H1 (cell line): ENCODE data around the gene RGS9. TPM values are rescaled to one million over a fixed set of nuclear protein-coding genes. Genes with fewer than 3 reads are reported as not detected.

Experiments
- CTCF ChIA-PET: fragments of 300-600 bp; sonication (Branson Sonifier 250); formaldehyde crosslinking; loops from one replicate; lab custom pipeline; 2021; ENCODE audit not compliant: partially characterized antibody; lab: Charles Lee
- POLR2A ChIA-PET: fragments of 300-600 bp; sonication (Branson Sonifier 250); formaldehyde crosslinking; loops from one replicate; lab custom pipeline; 2021; ENCODE audit warnings: inconsistent platforms; ENCODE audit not compliant: partially characterized antibody; lab: Charles Lee
- DNase-seq, 2 experiments: peaks; one replicate each; pipeline versions ENCODE4 v3.0.0 to v3.0.0-alpha.2; 2010 to 2022; ENCODE audit warnings: low spot score in 2 of 2, low read depth in 1 of 2, mixed read lengths in 1 of 2
- FAIRE-seq: peaks from 2 replicates; lab custom pipeline; 2011; peaks lifted over from hg19 to GRCh38; lab: Jason Lieb, UNC
- H2AFZ ChIP-seq: 2 replicates; pipeline ENCODE4 v1.8.1; 2012; ENCODE audit warnings: low read length, inconsistent platforms
- H2AK5ac ChIP-seq: 2 replicates; pipeline ENCODE4 v1.6.1; 2013; ENCODE audit warnings: low read depth, low read length
- H2BK120ac ChIP-seq: replicated peaks from 2 replicates; pipeline ENCODE3; 2013; ENCODE audit warnings: low read depth, low read length, inconsistent platforms
- H2BK12ac ChIP-seq: 2 replicates; pipeline ENCODE4 v1.6.1; 2013; ENCODE audit warnings: low read depth, low read length
- H2BK15ac ChIP-seq: 2 replicates; pipeline ENCODE4 v1.6.1; 2013; ENCODE audit warnings: low read length
- H2BK20ac ChIP-seq: 2 replicates; pipeline ENCODE4 v1.6.1; 2013; ENCODE audit warnings: low read length
- H2BK5ac ChIP-seq: 2 replicates; pipeline ENCODE4 v1.6.1; 2013; ENCODE audit warnings: low read depth, low read length
- H3K14ac ChIP-seq: 2 replicates; pipeline ENCODE4 v1.6.1; 2013; ENCODE audit warnings: inconsistent platforms; ENCODE audit not compliant: insufficient read length
- H3K18ac ChIP-seq: 2 replicates; pipeline ENCODE4 v1.6.1; 2013; ENCODE audit warnings: low read length; ENCODE audit errors: extremely low read depth
- H3K23ac ChIP-seq: 2 replicates; pipeline ENCODE4 v1.6.1; 2013; ENCODE audit warnings: inconsistent platforms; ENCODE audit not compliant: insufficient read length
- H3K23me2 ChIP-seq: 2 replicates; pipeline ENCODE4 v1.6.1; 2013; ENCODE audit warnings: low read depth, low read length
- H3K27ac ChIP-seq: 2 replicates; pipeline ENCODE4 v1.6.1; 2011; ENCODE audit warnings: low read depth, low read length, inconsistent platforms
- H3K27me3 ChIP-seq, 4 experiments: replicated peaks in 1 of 4; 1 replicate in 1 of 4; 2 replicates in 3 of 4; pipeline versions ENCODE4 v1.6.1 to v1.8.1; 2011 to 2013; ENCODE audit warnings: low read length in 3 of 4, mild to moderate bottlenecking in 3 of 4, inconsistent platforms in 2 of 4, mixed read lengths in 2 of 4, moderate library complexity in 1 of 4; ENCODE audit not compliant: control insufficient read depth in 3 of 4, insufficient read depth in 3 of 4; ENCODE audit errors: extremely low read depth in 1 of 4
- H3K36me3 ChIP-seq, 4 experiments: 2 replicates each; pipeline versions ENCODE4 v1.6.1 to v1.8.1; 2011 to 2013; ENCODE audit warnings: mild to moderate bottlenecking in 4 of 4, low read length in 3 of 4, moderate library complexity in 2 of 4, control low read depth in 1 of 4, inconsistent platforms in 1 of 4; ENCODE audit not compliant: insufficient read depth in 4 of 4, control insufficient read depth in 2 of 4
- H3K4ac ChIP-seq: replicated peaks from 2 replicates; pipeline ENCODE3; 2013; ENCODE audit warnings: low read length, low read depth, mixed read lengths, inconsistent platforms; ENCODE audit not compliant: insufficient read length
- H3K4me1 ChIP-seq, 4 experiments: replicated peaks in 1 of 4; 1 replicate in 1 of 4; 2 replicates in 3 of 4; pipeline versions ENCODE4 v1.6.1 to v1.8.1; 2011 to 2013; ENCODE audit warnings: low read length in 3 of 4, inconsistent platforms in 2 of 4, mixed read lengths in 1 of 4; ENCODE audit not compliant: insufficient read depth in 4 of 4, control insufficient read depth in 3 of 4
- H3K4me2 ChIP-seq, 2 experiments: 2 replicates each; pipeline versions ENCODE4 v1.6.1 to v1.8.1; 2011 to 2013; ENCODE audit warnings: low read depth in 2 of 2, low read length in 2 of 2, control low read depth in 1 of 2, inconsistent platforms in 1 of 2, mild to moderate bottlenecking in 1 of 2; ENCODE audit not compliant: insufficient read depth in 1 of 2
- H3K4me3 ChIP-seq, 4 experiments: fragments of 200-600, 300-600 bp in 1 of 4; sonication (generic), shearing (Covaris generic), sonication (Bioruptor Twin) in 1 of 4; 2 replicates each; pipeline versions ENCODE4 v1.5.1 to v1.8.1; 2011 to 2016; ENCODE audit warnings: low read length in 4 of 4, low read depth in 3 of 4, control low read depth in 2 of 4, inconsistent platforms in 2 of 4, mild to moderate bottlenecking in 2 of 4, mixed read lengths in 1 of 4, moderate library complexity in 1 of 4; ENCODE audit not compliant: insufficient read depth in 2 of 4; ENCODE audit errors: extremely low read depth in 1 of 4
- H3K56ac ChIP-seq: replicated peaks from 2 replicates; pipeline ENCODE3; 2013; ENCODE audit warnings: low read depth, mild to moderate bottlenecking, mixed read lengths, low read length, inconsistent platforms; ENCODE audit not compliant: insufficient read length
- H3K79me1 ChIP-seq: 2 replicates; pipeline ENCODE4 v1.6.1; 2013; ENCODE audit warnings: low read depth, low read length, control low read depth
- H3K79me2 ChIP-seq, 2 experiments: 2 replicates each; pipeline versions ENCODE4 v1.6.1 to v1.8.1; 2012 to 2013; ENCODE audit warnings: low read length in 2 of 2, mild to moderate bottlenecking in 2 of 2, inconsistent platforms in 1 of 2; ENCODE audit not compliant: insufficient read depth in 2 of 2, control insufficient read depth in 1 of 2
- H3K9ac ChIP-seq, 4 experiments: replicated peaks in 1 of 4; 1 replicate in 1 of 4; 2 replicates in 3 of 4; pipeline versions ENCODE4 v1.6.1 to v1.8.1; 2011 to 2013; ENCODE audit warnings: low read depth in 3 of 4, low read length in 3 of 4, control low read depth in 2 of 4, mild to moderate bottlenecking in 2 of 4, moderate library complexity in 2 of 4, inconsistent platforms in 1 of 4; ENCODE audit errors: extremely low read depth in 1 of 4
- H3K9me3 ChIP-seq, 2 experiments: 2 replicates each; pipeline versions ENCODE4 v1.6.1 to v1.8.1; 2012 to 2013; ENCODE audit warnings: mild to moderate bottlenecking in 2 of 2, moderate library complexity in 2 of 2, control low read depth in 1 of 2, inconsistent platforms in 1 of 2, low read depth in 1 of 2, low read length in 1 of 2, mixed read lengths in 1 of 2; ENCODE audit not compliant: insufficient read depth in 2 of 2
- H4K20me1 ChIP-seq, 2 experiments: replicated peaks in 1 of 2; 2 replicates each; pipeline versions ENCODE3 to v1.8.1; 2011 to 2013; ENCODE audit warnings: inconsistent platforms in 2 of 2, low read length in 2 of 2, mild to moderate bottlenecking in 1 of 2; ENCODE audit not compliant: insufficient read depth in 2 of 2, control insufficient read depth in 1 of 2
- H4K5ac ChIP-seq: 2 replicates; pipeline ENCODE4 v1.6.1; 2013; ENCODE audit warnings: low read length, low read depth, mixed read lengths, inconsistent platforms; ENCODE audit not compliant: insufficient read length
- H4K8ac ChIP-seq: 2 replicates; pipeline ENCODE4 v1.8.0; 2013; ENCODE audit warnings: mild to moderate bottlenecking, moderate library complexity, low read length, inconsistent platforms; ENCODE audit not compliant: insufficient read depth; ENCODE audit errors: extremely low read depth
- H4K91ac ChIP-seq: replicated peaks from 2 replicates; pipeline ENCODE3; 2013; ENCODE audit warnings: low read length, mixed read lengths, inconsistent platforms; ENCODE audit not compliant: insufficient read length
- E2F6 ChIP-seq: IDR thresholded peaks from 2 replicates; pipeline ENCODE4 v1.6.1; 2012; ENCODE audit warnings: inconsistent platforms
- EP300 ChIP-seq, 2 experiments: IDR thresholded peaks; 1 replicate in 1 of 2; 2 replicates in 1 of 2; pipeline ENCODE4 v1.6.1; 2011 to 2012; ENCODE audit warnings: low read depth in 2 of 2, low read length in 2 of 2, mild to moderate bottlenecking in 2 of 2, borderline replicate concordance in 1 of 2, inconsistent platforms in 1 of 2, moderate library complexity in 1 of 2
- EZH2 ChIP-seq: fragments of 200-600 bp; sonication (generic); IDR thresholded peaks from 2 replicates; pipeline ENCODE4 v1.7.1; 2012; ENCODE audit warnings: low read depth, mild to moderate bottlenecking, moderate library complexity, low read length, inconsistent platforms; ENCODE audit not compliant: severe bottlenecking
- HDAC2 ChIP-seq, 2 experiments: fragments of 300-600 bp in 1 of 2; sonication (generic) in 1 of 2; IDR thresholded peaks; 2 replicates each; pipeline ENCODE4 v1.6.1; 2011 to 2012; ENCODE audit warnings: low read depth in 2 of 2, low read length in 2 of 2, mild to moderate bottlenecking in 2 of 2, moderate library complexity in 2 of 2, borderline replicate concordance in 1 of 2, inconsistent platforms in 1 of 2
- JUND ChIP-seq: IDR thresholded peaks from 2 replicates; pipeline ENCODE4 v1.6.1; 2011; ENCODE audit warnings: mild to moderate bottlenecking, improper control_type of control experiment, low read length
- KDM1A ChIP-seq: fragments of 200-600, 300-600 bp; sonication (generic); IDR thresholded peaks from 2 replicates; pipeline ENCODE4 v1.7.1; 2016; ENCODE audit warnings: mild to moderate bottlenecking, low read length, borderline replicate concordance
- NANOG ChIP-seq: IDR thresholded peaks from 2 replicates; pipeline ENCODE4 v1.6.1; 2011; ENCODE audit warnings: low read length, low read depth, mild to moderate bottlenecking, inconsistent platforms; ENCODE audit not compliant: insufficient read depth, poor library complexity, severe bottlenecking
- PHF8 ChIP-seq: fragments of 200-600 bp; sonication (generic); conservative IDR thresholded peaks from 2 replicates; pipeline ENCODE4 v1.7.1; 2012; ENCODE audit warnings: low read depth, mild to moderate bottlenecking, inconsistent platforms, low read length, moderate library complexity
- POLR2A ChIP-seq, 2 experiments: IDR thresholded peaks; 1 replicate in 1 of 2; 2 replicates in 1 of 2; pipeline ENCODE4 v1.6.1; 2011; ENCODE audit warnings: low read depth in 2 of 2, low read length in 2 of 2, mild to moderate bottlenecking in 2 of 2; ENCODE audit errors: control extremely low read depth in 1 of 2
- RAD21 ChIP-seq, 2 experiments: IDR thresholded peaks in 1 of 2; conservative IDR thresholded peaks in 1 of 2; 2 replicates each; pipeline ENCODE4 v1.6.1; 2011; ENCODE audit warnings: low read depth in 2 of 2, low read length in 2 of 2, improper control_type of control experiment in 1 of 2, inconsistent platforms in 1 of 2, mild to moderate bottlenecking in 1 of 2, moderate library complexity in 1 of 2
- RXRA ChIP-seq: IDR thresholded peaks from 2 replicates; pipeline ENCODE4 v1.6.1; 2011; ENCODE audit warnings: low read depth, mild to moderate bottlenecking, low read length, moderate library complexity; ENCODE audit not compliant: insufficient read depth
- YY1 ChIP-seq: IDR thresholded peaks from 2 replicates; pipeline ENCODE4 v1.6.1; 2011; ENCODE audit warnings: low read depth, mild to moderate bottlenecking, low read length
- WGBS, 2 experiments: shearing (Covaris generic) in 1 of 2; methylation state at CpG; one replicate each; pipeline versions ENCODE4 v1.1.6 to v1.1.7; 2013 to 2015; ENCODE audit warnings: low lambda C conversion rate in 2 of 2, mixed read lengths in 2 of 2, inconsistent platforms in 1 of 2, low coverage in 1 of 2, missing lambda C conversion rate in 1 of 2; ENCODE audit not compliant: insufficient replicate concordance in 2 of 2, insufficient coverage in 1 of 2, insufficient read length in 1 of 2; ENCODE audit errors: extremely low coverage in 1 of 2, missing lambda C conversion rate in 1 of 2; 5-methylcytosine and 5-hydroxymethylcytosine counted together
- polyA plus RNA-seq, 7 experiments: library from polyadenylated mRNA; depleted of rRNA in 3 of 7; stranded (reverse) in 5 of 7; unstranded in 2 of 7; fragments of >200 nt in 5 of 7; fragments of 200-250 nt in 2 of 7; gene quantifications; 1 replicate in 5 of 7; 2 replicates in 1 of 7; 4 replicates in 1 of 7; pipeline versions ENCODE4 v1.2.1 to v1.2.3, GENCODE V29; 2011 to 2013; ENCODE audit warnings: missing spikeins in 2 of 7, mixed read lengths in 2 of 7
- total RNA-seq: library from RNA; stranded (reverse); fragmentation: NEBNext Ultra II Directional; extraction: Animal tissue kit (Norgen Biotek cat#: 25700); gene quantifications from 2 replicates; pipeline ENCODE4 v1.2.1, GENCODE V29; 2021

RGS9 gene
- total and polyA plus RNA-seq, 2 of the 8 experiments (the other 6 are each of a cell fraction or from before 2014, with no cell fraction given): 8.9 to 20.5 TPM

- CTCF ChIA-PET: interaction anchor here (0.6 to 0.8 kb wide), 2 partner anchors 624 to 929 kb away, joined by 3 read pairs; no protein-coding TSS in a partner anchor
- FAIRE-seq: no peak
- no peak for TF ChIP-seq E2F6
- no peak for TF ChIP-seq RXRA
- TF ChIP-seq EZH2: no peak
- no peak for TF ChIP-seq JUND
- no peak for TF ChIP-seq NANOG
- TF ChIP-seq POLR2A (IDR thresholded peaks at IDR 0.05; ENCODE audit: control extremely low read depth in 1 of 2, low read depth in 2 of 2, low read length in 2 of 2): no peak
- no peak for TF ChIP-seq HDAC2 (IDR thresholded peaks at IDR 0.05; ENCODE audit: borderline replicate concordance in 1 of 2, low read depth in 2 of 2, low read length in 2 of 2)
- TF ChIP-seq KDM1A: no peak
- TF ChIP-seq EP300 (IDR thresholded peaks at IDR 0.05; ENCODE audit: borderline replicate concordance in 1 of 2, low read depth in 2 of 2, low read length in 2 of 2): no peak
- no peak for TF ChIP-seq PHF8
- TF ChIP-seq YY1: no peak
- TF ChIP-seq RAD21 (IDR thresholded peaks at IDR 0.05 in 1 of 2, conservative IDR thresholded peaks at IDR 0.05 in 1 of 2; ENCODE audit: low read depth in 2 of 2, low read length in 2 of 2): no peak
Measured at GRCh38 chr17:65236321-65236720, 99.2 kb downstream of the RGS9 start.

More at GRCh38 chr17:65236321-65236720, 99.2 kb downstream of the RGS9 start:
- H3K79me1 ChIP-seq: no peaks in the 10 kb centered on the region
- DNase-seq: no peak
- POLR2A ChIA-PET: interaction anchor here (1.1 kb wide), 1 partner anchor 217 kb away, joined by 3 read pairs; no protein-coding TSS in a partner anchor
- no peak overlapping the region for H3K4me2 ChIP-seq
- no peak overlapping the region for H2BK12ac ChIP-seq
- H4K5ac ChIP-seq: no peak overlapping the region
- no peak overlapping the region for H2AFZ ChIP-seq
- H4K91ac ChIP-seq: no peak overlapping the region
- WGBS, 2 experiments: 85% methylated on average over 1 of the region's 1 CpG; no CpG with 5 or more reads in 1 of the 2 experiments
- no peaks in the 10 kb centered on the region for H3K36me3 ChIP-seq
- no peaks in the 10 kb centered on the region; the same call in 1 of the 2 replicates for H3K23me2 ChIP-seq
- H3K27ac ChIP-seq: no peak overlapping the region
- no peaks in the 10 kb centered on the region for H4K20me1 ChIP-seq
- H3K9me3 ChIP-seq: no peaks in the 10 kb centered on the region
- no peak overlapping the region for H3K23ac ChIP-seq
- H3K18ac ChIP-seq: no peak overlapping the region
- peaks cover 0 to 3% (median 0%) of the 10 kb centered on the region in 4 experiments; a peak in 1 of 7 replicates for H3K4me1 ChIP-seq
- H4K8ac ChIP-seq: no peak overlapping the region
- H3K79me2 ChIP-seq: no peaks in the 10 kb centered on the region
- no peak overlapping the region for H3K14ac ChIP-seq
- H2BK15ac ChIP-seq: no peak overlapping the region
- H3K56ac ChIP-seq: no peak overlapping the region
- H2AK5ac ChIP-seq: no peak overlapping the region
- no peak overlapping the region for H2BK120ac ChIP-seq
- no peak overlapping the region for H3K4me3 ChIP-seq
- no peak overlapping the region for H2BK5ac ChIP-seq
- H3K9ac ChIP-seq: no peak overlapping the region
- no peak overlapping the region for H3K4ac ChIP-seq
- H2BK20ac ChIP-seq: no peak overlapping the region
- no peaks in the 10 kb centered on the region for H3K27me3 ChIP-seq
